IPS DF 6.9 (cell line): ENCODE results near the gene RHOF.

Experiments
- DNase-seq: peaks from one replicate; pipeline ENCODE4 v3.0.0-alpha.2; 2013; ENCODE audit warnings: low read depth, low spot score
- H3K27ac ChIP-seq: one replicate; pipeline ENCODE4 v1.5.1; 2013; ENCODE audit warnings: low read length, control low read depth
- H3K27me3 ChIP-seq: 2 replicates; pipeline ENCODE4 v1.6.1; 2013; ENCODE audit warnings: mild to moderate bottlenecking, low read length; ENCODE audit not compliant: control insufficient read depth, insufficient read depth
- H3K36me3 ChIP-seq: 2 replicates; pipeline ENCODE4 v1.6.1; 2013; ENCODE audit warnings: low read length; ENCODE audit not compliant: control insufficient read depth, insufficient read depth
- H3K4me1 ChIP-seq: 2 replicates; pipeline ENCODE4 v1.6.1; 2013; ENCODE audit warnings: low read length; ENCODE audit not compliant: control insufficient read depth, insufficient read depth
- H3K4me3 ChIP-seq: 2 replicates; pipeline ENCODE4 v1.5.1; 2013; ENCODE audit warnings: mild to moderate bottlenecking, low read length
- H3K9me3 ChIP-seq: 2 replicates; pipeline ENCODE4 v1.6.1; 2013; ENCODE audit warnings: low read length, inconsistent platforms; ENCODE audit not compliant: control insufficient read depth, insufficient read depth
- WGBS: extraction: QIAGEN DNeasy Blood & Tissue Kit; methylation state at CpG from one replicate; pipeline ENCODE4 v1.1.7; 2013; ENCODE audit warnings: mixed read lengths, missing lambda C conversion rate; ENCODE audit not compliant: insufficient read length, insufficient coverage; 5-methylcytosine and 5-hydroxymethylcytosine counted together

Gene RHOF

DNA sequence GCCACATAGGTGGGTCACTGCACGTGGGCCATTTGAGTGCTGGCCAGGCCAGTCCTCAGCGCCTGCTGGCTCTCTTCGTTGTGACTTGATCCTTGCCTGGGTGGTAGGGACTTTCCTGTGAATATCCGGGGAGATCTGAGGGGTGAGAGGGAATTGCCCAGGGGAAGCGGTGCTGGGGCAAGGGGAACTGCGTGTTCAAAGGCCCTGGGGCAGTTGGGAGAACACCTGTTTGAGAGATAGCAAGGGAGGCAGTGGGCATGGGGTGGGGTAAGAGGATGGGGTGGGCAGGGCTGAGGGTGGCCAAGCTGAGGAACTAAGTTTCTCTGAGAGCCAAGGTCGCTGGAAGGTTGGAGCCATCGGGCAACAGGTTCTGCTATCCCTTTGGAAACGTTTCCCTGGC is 35.3 kb upstream of the RHOF start:
- no peaks in the 10 kb centered on the region for H3K9me3 ChIP-seq

DNA sequence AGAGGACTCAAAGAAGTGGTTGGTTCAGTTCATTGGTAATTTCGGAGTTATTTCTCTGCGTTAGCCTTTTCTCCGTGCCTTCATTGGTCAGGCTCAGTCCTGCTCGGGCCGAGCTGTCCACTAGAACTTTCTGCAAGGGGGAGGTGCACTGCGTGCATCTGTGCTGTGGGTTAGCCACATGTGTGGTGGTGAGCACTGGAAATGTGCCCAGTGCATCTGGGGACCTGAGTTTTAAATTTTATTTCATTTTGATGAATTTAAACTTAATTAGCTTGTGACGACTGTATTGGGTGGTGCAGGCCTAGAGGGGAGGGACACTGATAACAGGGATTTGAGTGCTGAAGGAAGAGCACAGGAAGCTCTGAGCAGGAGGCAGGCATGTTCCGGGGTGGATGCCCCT is 34.8 kb upstream of the RHOF start:
- Histone ChIP-seq H3K36me3 (peaks cover 22% of the 10 kb centered on the region), H3K27ac (no peak overlapping the region), H3K4me1 (no peaks in the 10 kb centered on the region), H3K9me3 (no peaks in the 10 kb centered on the region), H3K4me3 (no peak overlapping the region), H3K27me3 (no peaks in the 10 kb centered on the region)
- no CpG with 5 or more reads among the region's 8 CpGs for WGBS
- no peak for DNase-seq

More for the DNA sequence above, 35.3 kb upstream of the RHOF start:
- Histone ChIP-seq H3K4me3 (no peak overlapping the region), H3K4me1 (no peaks in the 10 kb centered on the region), H3K27me3 (no peaks in the 10 kb centered on the region), H3K27ac (no peak overlapping the region), H3K36me3 (peaks cover 18% of the 10 kb centered on the region)
- DNase-seq, result no peak
- WGBS, result no CpG with 5 or more reads among the region's 9 CpGs

DNA sequence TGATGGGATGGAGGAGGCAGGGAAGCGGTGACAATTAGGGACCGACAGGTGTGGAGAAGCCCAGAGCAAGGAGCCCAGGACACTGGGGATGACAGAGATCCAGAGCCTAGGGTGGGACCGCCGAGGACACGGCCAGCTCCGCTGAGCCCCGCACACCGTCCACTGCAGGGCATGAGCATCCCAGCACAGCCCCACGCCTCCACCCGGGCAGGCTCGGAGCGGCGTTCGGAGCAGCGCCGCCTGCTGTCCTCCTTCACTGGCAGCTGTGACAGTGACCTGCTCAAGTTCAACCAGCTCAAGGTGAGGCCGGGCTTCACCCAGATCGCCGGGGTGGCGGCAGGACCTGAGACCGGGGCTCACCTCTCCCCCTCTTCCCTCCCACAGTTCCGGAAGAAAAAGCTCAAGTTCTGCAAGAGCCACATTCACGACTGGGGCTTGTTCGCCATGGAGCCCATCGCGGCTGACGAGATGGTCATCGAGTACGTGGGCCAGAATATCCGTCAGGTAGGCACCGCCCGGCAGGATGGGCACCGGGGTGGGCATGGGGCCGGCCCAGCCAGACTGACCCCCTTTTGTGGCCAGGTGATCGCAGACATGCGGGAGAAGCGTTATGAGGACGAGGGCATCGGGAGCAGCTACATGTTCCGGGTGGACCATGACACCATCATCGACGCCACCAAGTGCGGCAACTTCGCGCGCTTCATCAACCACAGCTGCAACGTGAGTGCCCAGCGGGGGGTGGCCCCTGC is 34.0 kb upstream of the RHOF start:
- DNase-seq, result no peak
- H3K27me3 ChIP-seq, result no peaks in the 10 kb centered on the region
- no peak overlapping the region for H3K4me3 ChIP-seq
- H3K36me3 ChIP-seq, result peaks cover 25% of the 10 kb centered on the region
- H3K9me3 ChIP-seq, result no peaks in the 10 kb centered on the region
- H3K4me1 ChIP-seq, result no peaks in the 10 kb centered on the region
- H3K27ac ChIP-seq, result no peak overlapping the region
- no CpG with 5 or more reads among the region's 48 CpGs for WGBS

DNA sequence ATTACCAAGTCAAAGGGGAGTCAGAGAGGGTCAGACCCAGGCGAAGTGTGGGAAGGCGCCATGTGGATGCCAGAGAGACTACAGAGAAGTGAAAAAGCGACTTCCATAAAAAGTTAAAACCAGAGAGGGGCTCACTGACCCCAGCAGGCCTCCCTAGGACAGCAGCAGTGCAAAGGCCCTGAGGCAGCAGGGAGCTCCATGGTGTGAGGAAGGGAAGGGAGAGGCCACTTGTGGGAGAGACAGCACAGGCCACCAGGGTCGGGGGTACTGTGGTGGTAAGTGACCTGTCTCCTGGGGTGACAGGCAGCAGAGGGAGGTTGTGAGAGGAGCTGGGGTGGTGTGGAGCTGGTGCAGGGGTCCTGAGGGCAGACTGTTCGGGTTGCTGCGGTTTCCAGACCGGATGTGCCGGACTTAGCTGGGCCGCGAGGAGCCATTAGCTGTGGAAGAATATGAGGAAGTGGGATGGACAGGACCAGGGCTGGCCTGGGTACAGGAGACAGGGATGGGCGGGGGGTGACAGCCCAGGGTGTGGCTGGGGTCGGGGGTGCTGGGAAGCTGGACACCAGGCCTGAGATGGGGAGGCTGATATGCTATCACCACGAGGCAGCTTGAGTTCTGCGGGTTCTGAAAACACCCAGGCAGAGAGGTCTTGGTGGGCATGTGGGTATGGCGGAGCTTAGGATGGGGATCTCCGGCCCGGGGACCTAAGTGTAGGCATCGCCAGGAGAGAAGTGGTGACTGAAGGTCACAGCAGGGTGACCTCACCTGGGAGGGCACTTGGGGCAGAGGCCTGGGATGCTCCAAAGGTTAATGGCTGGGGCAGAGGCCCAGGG is 33.0 kb upstream of the RHOF start:
- Histone ChIP-seq H3K27ac (no peak overlapping the region), H3K4me3 (no peak overlapping the region), H3K36me3 (peaks cover 29% of the 10 kb centered on the region), H3K27me3 (no peaks in the 10 kb centered on the region), H3K9me3 (no peaks in the 10 kb centered on the region), H3K4me1 (no peaks in the 10 kb centered on the region)
- WGBS, result no CpG with 5 or more reads among the region's 18 CpGs
- no peak for DNase-seq

DNA sequence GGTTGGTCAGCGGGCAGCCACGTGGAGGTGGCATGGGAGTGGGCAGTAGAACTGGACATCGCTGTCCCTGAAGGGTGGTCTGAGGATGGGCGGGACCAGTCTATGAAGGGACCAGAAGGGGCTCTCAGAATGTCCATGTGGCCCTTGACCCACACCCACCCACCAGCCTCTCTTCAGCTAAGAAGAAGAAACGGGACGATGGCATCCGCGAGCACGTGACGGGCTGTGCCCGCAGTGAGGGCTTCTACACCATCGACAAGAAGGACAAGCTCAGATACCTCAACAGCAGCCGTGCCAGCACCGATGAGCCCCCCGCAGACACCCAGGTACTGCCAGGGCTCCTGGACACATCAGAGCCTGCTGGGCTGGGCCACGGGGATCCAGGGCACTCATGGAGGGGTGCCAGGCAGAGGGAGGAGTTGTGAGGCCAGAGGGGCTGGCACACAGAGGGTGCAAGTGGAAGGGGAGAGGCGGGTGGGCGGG is 31.6 kb upstream of the RHOF start:
- peaks cover 26% of the 10 kb centered on the region for H3K36me3 ChIP-seq
- no peak overlapping the region for H3K4me3 ChIP-seq
- no peaks in the 10 kb centered on the region for H3K4me1 ChIP-seq
- no peaks in the 10 kb centered on the region for H3K27me3 ChIP-seq
- no peaks in the 10 kb centered on the region for H3K9me3 ChIP-seq
- DNase-seq, result no peak
- WGBS, result no CpG with 5 or more reads among the region's 18 CpGs
- H3K27ac ChIP-seq, result no peak overlapping the region

DNA sequence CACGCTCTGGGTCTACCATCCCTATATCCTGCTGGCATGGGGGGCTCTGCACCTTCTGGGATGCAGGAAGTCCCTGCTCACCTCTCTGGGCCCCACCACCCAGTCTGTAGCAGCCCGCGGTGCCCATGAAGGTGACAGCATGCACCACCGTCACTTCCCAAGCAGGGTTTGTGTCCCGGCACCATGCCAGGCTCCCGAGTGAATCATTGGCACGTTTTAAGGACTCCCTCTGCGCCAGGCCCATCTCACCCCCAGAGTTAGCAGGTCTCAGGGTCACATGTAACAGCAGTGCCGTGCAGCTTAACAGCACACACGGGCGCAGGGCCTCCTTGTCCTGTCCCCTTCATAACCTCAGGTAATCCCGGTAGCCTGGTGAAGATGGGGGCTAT is 30.2 kb upstream of the RHOF start:
- H3K4me1 ChIP-seq, result no peaks in the 10 kb centered on the region
- no CpG with 5 or more reads among the region's 12 CpGs for WGBS
- DNase-seq, result no peak
- no peaks in the 10 kb centered on the region for H3K9me3 ChIP-seq
- H3K27me3 ChIP-seq, result no peaks in the 10 kb centered on the region
- peaks cover 34% of the 10 kb centered on the region for H3K36me3 ChIP-seq
- H3K27ac ChIP-seq, result no peak overlapping the region
- H3K4me3 ChIP-seq, result no peak overlapping the region

DNA sequence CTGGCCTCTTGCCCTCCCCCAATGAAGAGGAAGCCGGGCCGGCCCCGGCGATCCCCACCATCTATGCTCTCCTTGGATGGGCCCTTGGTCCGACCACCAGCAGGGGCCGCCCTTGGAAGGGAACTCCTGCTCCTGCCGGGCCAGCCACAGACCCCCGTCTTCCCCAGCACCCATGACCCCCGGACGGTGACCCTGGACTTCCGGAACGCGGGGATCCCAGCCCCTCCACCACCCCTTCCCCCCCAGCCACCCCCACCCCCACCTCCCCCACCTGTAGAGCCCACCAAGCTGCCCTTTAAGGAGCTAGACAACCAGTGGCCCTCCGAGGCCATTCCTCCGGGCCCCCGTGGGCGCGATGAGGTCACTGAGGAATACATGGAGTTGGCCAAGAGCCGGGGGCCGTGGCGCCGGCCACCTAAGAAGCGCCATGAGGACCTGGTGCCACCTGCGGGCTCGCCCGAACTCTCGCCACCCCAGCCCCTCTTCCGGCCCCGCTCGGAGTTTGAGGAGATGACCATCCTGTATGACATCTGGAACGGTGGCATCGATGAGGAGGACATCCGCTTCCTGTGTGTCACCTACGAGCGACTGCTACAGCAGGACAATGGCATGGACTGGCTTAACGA is 29.7 kb upstream of the RHOF start:
- no peak for DNase-seq
- no CpG with 5 or more reads among the region's 36 CpGs for WGBS
- peaks cover 31% of the 10 kb centered on the region for H3K36me3 ChIP-seq
- H3K4me3 ChIP-seq, result no peak overlapping the region
- no peaks in the 10 kb centered on the region for H3K4me1 ChIP-seq
- H3K27me3 ChIP-seq, result no peaks in the 10 kb centered on the region
- no peaks in the 10 kb centered on the region for H3K9me3 ChIP-seq
- no peak overlapping the region for H3K27ac ChIP-seq

DNA sequence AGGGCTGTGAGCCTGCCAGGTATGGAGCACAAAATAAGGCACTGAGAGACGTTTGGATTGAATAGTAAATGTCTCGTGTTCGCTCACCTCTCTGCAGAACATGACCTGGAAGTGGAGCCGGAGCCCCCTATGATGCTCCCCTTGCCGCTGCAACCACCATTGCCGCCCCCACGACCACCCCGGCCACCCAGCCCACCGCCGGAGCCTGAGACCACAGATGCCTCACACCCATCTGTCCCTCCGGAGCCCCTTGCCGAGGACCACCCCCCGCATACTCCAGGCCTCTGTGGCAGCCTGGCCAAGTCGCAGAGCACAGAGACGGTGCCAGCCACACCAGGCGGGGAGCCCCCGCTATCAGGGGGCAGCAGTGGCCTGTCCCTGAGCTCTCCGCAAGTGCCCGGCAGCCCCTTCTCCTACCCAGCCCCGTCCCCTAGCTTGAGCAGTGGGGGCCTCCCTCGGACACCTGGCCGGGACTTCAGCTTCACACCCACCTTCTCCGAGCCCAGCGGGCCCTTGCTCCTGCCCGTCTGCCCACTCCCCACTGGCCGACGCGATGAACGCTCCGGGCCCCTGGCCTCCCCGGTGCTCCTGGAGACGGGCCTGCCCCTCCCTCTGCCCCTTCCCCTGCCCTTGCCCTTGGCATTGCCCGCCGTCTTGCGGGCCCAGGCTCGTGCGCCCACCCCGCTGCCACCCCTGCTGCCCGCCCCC is 29.1 kb upstream of the RHOF start:
- no CpG with 5 or more reads among the region's 39 CpGs for WGBS
- Histone ChIP-seq H3K4me3 (no peak overlapping the region), H3K9me3 (no peaks in the 10 kb centered on the region), H3K27me3 (no peaks in the 10 kb centered on the region), H3K36me3 (peaks cover 28% of the 10 kb centered on the region), H3K27ac (no peak overlapping the region), H3K4me1 (no peaks in the 10 kb centered on the region)
- no peak for DNase-seq

DNA sequence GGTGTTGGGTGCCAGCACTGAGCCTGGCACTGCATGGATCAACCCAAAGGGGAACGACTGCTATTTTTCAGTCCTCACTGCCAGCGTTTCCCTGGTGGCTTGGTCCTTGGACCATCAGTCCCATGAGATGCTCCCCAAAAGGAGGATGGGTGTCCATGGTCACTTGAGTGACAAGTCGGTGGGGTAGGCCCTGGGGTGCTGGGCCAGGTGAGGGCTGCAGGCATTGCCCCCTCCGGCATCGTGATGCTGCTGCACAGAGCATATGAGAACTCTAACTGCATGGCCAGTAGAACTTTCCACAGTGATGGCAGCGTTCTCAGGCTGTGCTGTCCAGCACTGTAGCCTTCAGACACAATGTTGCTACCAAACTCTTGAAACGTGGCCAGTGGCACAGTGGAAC is 26.6 kb upstream of the RHOF start:
- H3K36me3 ChIP-seq, result peaks cover 31% of the 10 kb centered on the region
- H3K4me1 ChIP-seq, result no peaks in the 10 kb centered on the region
- H3K27ac ChIP-seq, result no peak overlapping the region
- no peak overlapping the region for H3K4me3 ChIP-seq
- no peaks in the 10 kb centered on the region for H3K27me3 ChIP-seq
- no CpG with 5 or more reads among the region's 7 CpGs for WGBS
- no peaks in the 10 kb centered on the region for H3K9me3 ChIP-seq
- DNase-seq, result no peak
